Ishikawa (cell line): Measurements from ENCODE around the gene POP4.

Experiments used
- CEBPB ChIP-seq: IDR thresholded peaks from 2 replicates; pipeline ENCODE4 v1.6.1; 2012
- CREB1 ChIP-seq: IDR thresholded peaks from 2 replicates; pipeline ENCODE4 v1.6.1; 2012; ENCODE audit warnings: low read depth
- EGR1 ChIP-seq: IDR thresholded peaks from 2 replicates; pipeline ENCODE4 v1.6.1; 2012
- EP300 ChIP-seq: IDR thresholded peaks from 2 replicates; pipeline ENCODE4 v1.6.1; 2012; ENCODE audit warnings: borderline replicate concordance
- FOXM1 ChIP-seq: IDR thresholded peaks from 2 replicates; pipeline ENCODE4 v1.6.1; 2012; ENCODE audit warnings: low read depth, borderline replicate concordance
- MAX ChIP-seq: IDR thresholded peaks from 2 replicates; pipeline ENCODE4 v1.6.1; 2012
- NFIC ChIP-seq: IDR thresholded peaks from 2 replicates; pipeline ENCODE4 v1.6.1; 2012
- RAD21 ChIP-seq: IDR thresholded peaks from 2 replicates; pipeline ENCODE4 v1.6.1; 2012; ENCODE audit warnings: low read depth
- REST ChIP-seq: IDR thresholded peaks from 2 replicates; pipeline ENCODE4 v1.6.1; 2012; ENCODE audit warnings: low read depth, mild to moderate bottlenecking
- TAF1 ChIP-seq: IDR thresholded peaks from 2 replicates; pipeline ENCODE4 v1.6.1; 2012; ENCODE audit warnings: low read depth, mild to moderate bottlenecking
- TCF12 ChIP-seq: IDR thresholded peaks from 2 replicates; pipeline ENCODE4 v1.6.1; 2012; ENCODE audit warnings: low read depth
- TEAD4 ChIP-seq: IDR thresholded peaks from 2 replicates; pipeline ENCODE4 v1.6.1; 2012
- USF1 ChIP-seq: IDR thresholded peaks from 2 replicates; pipeline ENCODE4 v1.6.1; 2012
- YY1 ChIP-seq: IDR thresholded peaks from 2 replicates; pipeline ENCODE4 v1.6.1; 2012; ENCODE audit warnings: low read depth
- ZBTB7A ChIP-seq: IDR thresholded peaks from 2 replicates; pipeline ENCODE4 v1.6.1; 2012; ENCODE audit warnings: low read depth

The POP4 gene

GRCh38 chr19:29617366-29618266 lies 11.5 kb downstream of the POP4 start:
- TF ChIP-seq EGR1 (no peak), TCF12 (no peak), MAX (no peak), EP300 (no peak), NFIC (no peak), ZBTB7A (no peak), TAF1 (no peak), YY1 (no peak), RAD21 (no peak), CEBPB (no peak), TEAD4 (no peak), USF1 (no peak), CREB1 (no peak), REST (no peak), FOXM1 (no peak)

- TF ChIP-seq CREB1 (no peak), NFIC (no peak), TCF12 (no peak), RAD21 (no peak), REST (no peak), TAF1 (no peak), FOXM1 (no peak), USF1 (no peak), ZBTB7A (no peak), TEAD4 (no peak), CEBPB (no peak), EGR1 (no peak), YY1 (no peak), MAX (no peak), EP300 (no peak)
Measured at GRCh38 chr19:29618434-29618833, 12.4 kb downstream of the POP4 start.

GRCh38 chr19:29618871-29619270 lies 12.8 kb downstream of the POP4 start:
- TF ChIP-seq CREB1 = no peak
- no peak for TF ChIP-seq TEAD4
- TF ChIP-seq EGR1 = no peak
- TF ChIP-seq USF1 = no peak
- TF ChIP-seq NFIC = no peak
- no peak for TF ChIP-seq FOXM1
- no peak for TF ChIP-seq TCF12
- TF ChIP-seq EP300 = no peak
- no peak for TF ChIP-seq ZBTB7A
- TF ChIP-seq YY1 = no peak
- no peak for TF ChIP-seq MAX
- no peak for TF ChIP-seq REST
- no peak for TF ChIP-seq CEBPB
- TF ChIP-seq TAF1 = no peak
